HG03045 (cell line): Measurements from ENCODE around the gene OFD1.

ENCODE experiments used
- ATAC-seq: cut with Tn5 transposase; IDR thresholded peaks from one replicate; pipeline ENCODE4 v1.9.1; 2021; ENCODE audit warnings: mild to moderate bottlenecking, moderate library complexity; ENCODE audit not compliant: unreplicated experiment

Gene OFD1

GRCh38 chrX:13790206-13791131 lies 55.9 kb downstream of the OFD1 start:
- ATAC-seq, result no peak

- no peak for ATAC-seq
These were observed 56.6 kb downstream of the OFD1 start for GRCh38 chrX:13791145-13791544.

GRCh38 chrX:13791559-13791958 lies 57.0 kb downstream of the OFD1 start:
- ATAC-seq, result no peak

GRCh38 chrX:13793897-13794296 lies 59.3 kb downstream of the OFD1 start:
- ATAC-seq, result no peak

GRCh38 chrX:13794417-13794816 lies 59.9 kb downstream of the OFD1 start:
- ATAC-seq, result no peak

- no peak for ATAC-seq
These were observed 63.0 kb downstream of the OFD1 start for GRCh38 chrX:13797512-13797911.

GRCh38 chrX:13798184-13798583 lies 63.6 kb downstream of the OFD1 start:
- ATAC-seq, result no peak

- ATAC-seq, result no peak
These were observed 68.6 kb downstream of the OFD1 start for GRCh38 chrX:13803116-13803515.

- ATAC-seq, result no peak
These were observed 70.7 kb downstream of the OFD1 start for GRCh38 chrX:13805241-13805640.

GRCh38 chrX:13808293-13808692 lies 73.7 kb downstream of the OFD1 start:
- no peak for ATAC-seq

- ATAC-seq, result no peak
These were observed 74.3 kb downstream of the OFD1 start for GRCh38 chrX:13808865-13809264.

- no peak for ATAC-seq
These were observed 81.1 kb downstream of the OFD1 start for GRCh38 chrX:13815664-13816063.

- no peak for ATAC-seq
These were observed 81.6 kb downstream of the OFD1 start for GRCh38 chrX:13816176-13816575.

GRCh38 chrX:13816643-13817627 lies 82.4 kb downstream of the OFD1 start, which contains the start of gene GPM6B:
Gene GPM6B (minus strand): TSS chrX:13817093. CDS start chrX:13816904, 189 bp downstream.
- ATAC-seq, result no peak
